Activated T-helper 2 cell treated with anti-CD3 and anti-CD28 coated beads, Interferon-gamma antibody, Interleukin-2, Interleukin-4, amounts not matched to agents 10 μg/mL and 5 μg/mL and 100 μg/mL, durations not matched to agents 14 hours and 24 hours and 36 hours (primary cell): ENCODE data around the gene SLC2A4. TPM values are rescaled to one million over a fixed set of nuclear protein-coding genes. Genes with fewer than 3 reads are reported as not detected.

Experiments used
- DNase-seq: peaks from one replicate; pipeline ENCODE4 v3.0.0; 2021; ENCODE audit warnings: low spot score
- H3K27ac Mint-ChIP-seq: one replicate; pipeline ENCODE4 v1.8.0; 2021; ENCODE audit warnings: mixed read lengths
- H3K27me3 Mint-ChIP-seq: one replicate; pipeline ENCODE4 v1.8.0; 2021; ENCODE audit warnings: low read depth, mixed read lengths
- H3K36me3 Mint-ChIP-seq: one replicate; pipeline ENCODE4 v1.8.0; 2021; ENCODE audit warnings: low read depth, mixed read lengths
- H3K4me1 Mint-ChIP-seq: one replicate; pipeline ENCODE4 v1.8.0; 2021; ENCODE audit warnings: low read depth, mixed read lengths
- H3K4me3 Mint-ChIP-seq: one replicate; pipeline ENCODE4 v1.8.0; 2021; ENCODE audit warnings: low read depth, mild to moderate bottlenecking, moderate library complexity, mixed read lengths
- H3K9me3 Mint-ChIP-seq: one replicate; pipeline ENCODE4 v1.8.0; 2021; ENCODE audit warnings: mixed read lengths
- intact Hi-C: fragments of 100-400 bp; cut with micrococcal nuclease; formaldehyde crosslinking; loops from one replicate; pipeline ENCODE4 v1.15.1; 2023
- total RNA-seq: library from RNA; stranded (reverse); gene quantifications from 2 replicates; pipeline ENCODE4 v1.2.3, GENCODE V29; 2022

SLC2A4 gene
- total RNA-seq, 1 donor from 2014 or later: 0.25 TPM

DNA sequence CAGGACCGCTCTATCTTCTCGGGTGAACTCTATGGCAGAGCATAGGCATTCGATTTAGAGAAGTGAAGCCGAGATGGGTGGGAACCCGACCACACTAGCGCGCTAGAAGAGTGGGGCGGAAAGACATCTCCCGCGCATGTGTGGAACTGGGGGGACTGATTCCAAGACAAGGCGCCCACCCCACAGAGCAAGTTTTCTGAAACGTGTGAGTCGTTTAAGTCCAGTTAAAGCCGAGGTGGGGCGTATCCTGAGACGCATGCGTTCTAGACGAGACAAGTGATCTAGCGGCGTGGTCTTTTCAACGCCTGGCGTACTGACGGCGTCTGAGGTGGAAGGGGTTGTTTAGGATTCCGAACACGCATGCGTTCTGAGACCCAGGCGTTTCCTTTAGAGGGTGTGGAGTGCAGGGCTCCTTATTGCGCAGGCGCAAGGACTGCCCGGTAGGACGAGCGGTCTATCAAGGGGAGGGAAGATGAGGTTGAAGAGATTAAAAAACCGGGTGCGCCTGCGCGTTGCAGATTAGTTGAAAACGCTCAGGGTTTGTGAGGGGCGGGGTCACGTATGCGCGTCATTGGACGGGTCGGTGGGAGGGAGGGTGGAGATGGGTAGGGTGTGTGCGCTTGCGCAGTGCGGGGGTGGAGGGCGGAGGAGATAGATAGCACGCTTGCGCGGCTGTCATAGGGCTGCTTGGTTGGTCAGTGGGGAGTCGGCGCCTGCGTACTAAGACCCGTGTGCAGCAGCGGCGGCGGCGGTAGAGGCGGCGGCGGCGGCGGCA, 25.6 kb downstream of the SLC2A4 start, which contains the start of gene EIF5A:
EIF5A (plus strand) TSS at position 718 of the 775 bp plus-strand sequence. CDS start 2,008 bp downstream, outside the sequence.
- H3K4me3 Mint-ChIP-seq: peak within 1 kb of the TSS; percentile 94
- peaks cover 36% of the 10 kb centered on the region for H3K36me3 Mint-ChIP-seq
- intact Hi-C loops: loop anchor here (1.0 to 5.0 kb wide), 8 partner anchors 13 to 380 kb away; partner anchors contain the start of genes ELP5, FGF11, GABARAP and NEURL4
- no peaks in the 10 kb centered on the region for H3K9me3 Mint-ChIP-seq
- H3K27me3 Mint-ChIP-seq: peaks cover under 1% of the 10 kb centered on the region
- H3K27ac Mint-ChIP-seq: peak within 1 kb of the TSS; percentile 97
- peak; percentile 99 for DNase-seq
- peaks cover 32% of the 10 kb centered on the region for H3K4me1 Mint-ChIP-seq

DNA sequence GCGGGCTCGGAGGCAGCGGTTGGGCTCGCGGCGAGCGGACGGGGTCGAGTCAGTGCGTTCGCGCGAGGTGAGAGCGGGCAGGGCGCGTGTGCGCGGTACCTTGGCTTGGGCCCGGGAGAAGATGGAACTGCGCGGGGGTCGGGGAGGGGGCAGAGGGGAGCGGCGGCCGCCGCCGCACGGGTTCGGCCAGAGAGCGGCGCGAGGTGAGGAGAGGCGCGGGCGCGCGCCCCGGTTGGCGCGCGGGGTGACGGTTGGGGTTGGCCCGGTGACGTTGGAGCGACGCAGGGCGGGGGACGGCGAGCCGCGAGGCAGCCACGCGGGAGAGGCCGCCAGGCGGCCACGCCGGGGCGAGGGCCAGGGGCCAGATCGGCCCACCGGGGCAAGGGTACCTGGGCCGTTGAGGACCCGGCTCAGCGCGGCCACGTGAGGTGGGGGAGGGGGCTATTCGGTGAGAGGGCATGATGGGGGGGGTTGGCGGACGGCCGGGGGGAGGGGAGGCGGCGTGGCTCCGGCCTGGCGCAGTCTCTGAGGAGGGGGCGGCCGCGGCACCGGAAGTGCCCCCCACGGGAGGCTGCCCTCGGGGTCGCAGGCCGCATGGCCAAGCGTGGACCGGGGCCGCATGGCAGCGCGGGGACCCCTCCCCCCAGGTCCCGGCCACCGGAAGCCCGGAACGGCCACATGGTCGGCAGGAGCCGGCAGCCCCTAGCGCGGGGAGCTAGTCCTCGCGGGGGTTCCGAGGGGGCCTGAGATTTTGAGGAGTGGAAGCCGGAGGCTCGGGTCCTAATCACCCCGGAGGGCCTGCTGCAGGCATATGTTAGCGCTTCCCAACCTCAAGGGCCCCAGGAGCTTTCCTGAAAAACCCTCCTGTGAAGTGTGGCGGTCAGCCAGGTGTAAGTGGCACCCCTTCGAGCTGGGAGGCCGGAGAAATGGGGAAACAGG, 26.4 kb downstream of the SLC2A4 start:
- intact Hi-C loops: loop anchor here (1.0 to 5.0 kb wide), 9 partner anchors 14 to 379 kb away; partner anchors contain the start of genes ELP5, FGF11, GABARAP and NEURL4
- H3K27ac Mint-ChIP-seq: peak overlapping the region; percentile 97
- peak overlapping the region; percentile 94 for H3K4me3 Mint-ChIP-seq
- peaks cover 45% of the 10 kb centered on the region for H3K36me3 Mint-ChIP-seq
- H3K4me1 Mint-ChIP-seq: peaks cover 38% of the 10 kb centered on the region
- no peaks in the 10 kb centered on the region for H3K9me3 Mint-ChIP-seq
- DNase-seq: peak; percentile 47
- no peaks in the 10 kb centered on the region for H3K27me3 Mint-ChIP-seq

DNA sequence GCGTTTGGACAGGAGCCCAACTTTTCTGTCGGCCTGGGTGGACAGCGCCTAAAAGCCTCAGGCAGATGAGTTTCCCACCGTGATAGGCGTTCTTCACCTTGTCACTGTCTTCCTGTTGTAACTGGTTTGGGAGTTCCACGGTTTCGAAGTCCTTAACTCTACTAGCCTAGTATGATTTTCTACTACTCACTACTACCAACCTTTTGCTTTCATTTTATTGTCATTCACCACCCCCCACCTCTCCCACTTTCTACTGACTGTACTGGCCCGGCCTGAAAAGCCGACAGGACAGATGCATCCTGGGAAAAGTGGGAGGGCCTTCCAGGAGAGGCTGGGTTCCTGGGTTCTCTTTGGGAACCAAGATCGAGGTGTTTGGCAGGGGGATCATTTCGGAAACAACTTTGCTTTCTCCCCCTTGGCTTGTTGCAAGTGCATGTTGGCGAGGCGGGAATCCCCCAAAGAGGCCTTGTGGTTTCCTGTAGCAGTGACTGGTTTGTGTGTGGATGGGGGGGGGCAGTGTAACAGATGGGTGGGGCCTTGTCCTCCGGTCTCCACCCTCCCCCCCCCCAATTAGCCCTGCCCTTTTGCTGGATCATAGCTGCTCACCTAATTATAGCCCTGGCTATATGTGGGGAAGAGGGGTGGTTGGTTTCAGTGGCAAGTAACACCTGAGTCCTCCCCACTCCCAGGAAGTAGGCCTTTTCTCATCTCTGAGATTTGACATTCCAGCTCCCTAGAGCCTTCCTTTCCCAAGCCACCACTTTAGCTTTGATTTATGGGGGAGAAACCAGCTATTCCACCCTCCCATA, 27.3 kb downstream of the SLC2A4 start:
- H3K4me3 Mint-ChIP-seq: peak overlapping the region; percentile 94
- no peaks in the 10 kb centered on the region for H3K9me3 Mint-ChIP-seq
- peaks cover 46% of the 10 kb centered on the region for H3K4me1 Mint-ChIP-seq
- intact Hi-C loops: loop anchor here (1.0 to 5.0 kb wide), 3 partner anchors 128 to 263 kb away; partner anchors contain the start of genes FGF11, POLR2A and TMEM102
- no peaks in the 10 kb centered on the region for H3K27me3 Mint-ChIP-seq
- peak; percentile 80 for DNase-seq
- H3K27ac Mint-ChIP-seq: peak overlapping the region; percentile 95
- H3K36me3 Mint-ChIP-seq: peaks cover 54% of the 10 kb centered on the region

DNA sequence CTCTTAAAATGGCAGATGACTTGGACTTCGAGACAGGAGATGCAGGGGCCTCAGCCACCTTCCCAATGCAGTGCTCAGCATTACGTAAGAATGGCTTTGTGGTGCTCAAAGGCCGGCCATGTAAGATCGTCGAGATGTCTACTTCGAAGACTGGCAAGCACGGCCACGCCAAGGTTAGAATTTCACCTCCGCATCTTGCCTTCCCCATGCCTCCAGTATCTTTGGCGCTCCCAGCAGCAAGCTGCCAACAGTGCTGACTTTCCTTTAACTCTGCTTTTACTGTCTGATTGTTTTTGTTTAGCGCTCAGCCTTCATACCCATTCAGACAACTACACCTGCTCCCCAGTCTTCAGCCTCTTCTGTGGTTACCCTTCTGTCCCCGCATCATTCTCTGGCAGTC, 28.1 kb downstream of the SLC2A4 start:
- H3K4me1 Mint-ChIP-seq: peaks cover 53% of the 10 kb centered on the region

DNA sequence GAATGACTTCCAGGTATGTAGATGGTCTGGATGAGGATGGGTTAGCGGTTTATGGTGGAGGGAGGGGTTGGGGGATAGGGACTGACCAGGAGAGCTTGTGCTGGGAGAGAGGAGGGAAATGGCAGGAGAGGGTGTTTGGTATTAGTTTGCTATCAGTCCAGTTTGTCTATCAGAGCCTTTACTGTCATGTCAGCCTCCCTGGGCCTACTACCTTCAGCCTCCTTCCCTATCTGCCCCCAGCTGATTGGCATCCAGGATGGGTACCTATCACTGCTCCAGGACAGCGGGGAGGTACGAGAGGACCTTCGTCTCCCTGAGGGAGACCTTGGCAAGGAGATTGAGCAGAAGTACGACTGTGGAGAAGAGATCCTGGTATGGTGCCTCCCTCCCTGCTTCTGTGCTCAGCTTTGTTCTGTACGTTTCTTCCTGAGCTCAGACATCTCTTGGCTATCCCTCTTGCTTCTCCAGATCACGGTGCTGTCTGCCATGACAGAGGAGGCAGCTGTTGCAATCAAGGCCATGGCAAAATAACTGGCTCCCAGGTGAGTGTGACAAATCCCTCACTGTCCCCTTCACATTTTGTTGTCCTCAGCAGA, 29.7 kb downstream of the SLC2A4 start:
- H3K36me3 Mint-ChIP-seq: peaks cover 65% of the 10 kb centered on the region
- intact Hi-C loops: no loop called here
- peaks cover 51% of the 10 kb centered on the region for H3K4me1 Mint-ChIP-seq
- peak overlapping the region; percentile 94 for H3K4me3 Mint-ChIP-seq
- no peak for DNase-seq
- H3K27me3 Mint-ChIP-seq: no peaks in the 10 kb centered on the region
- peak overlapping the region; percentile 69 for H3K27ac Mint-ChIP-seq
- no peaks in the 10 kb centered on the region for H3K9me3 Mint-ChIP-seq

More for the DNA sequence above, 28.1 kb downstream of the SLC2A4 start:
- H3K4me3 Mint-ChIP-seq: peak overlapping the region; percentile 94
- H3K27me3 Mint-ChIP-seq: no peaks in the 10 kb centered on the region
- no peaks in the 10 kb centered on the region for H3K9me3 Mint-ChIP-seq
- peaks cover 61% of the 10 kb centered on the region for H3K36me3 Mint-ChIP-seq
- intact Hi-C loops: loop anchor here (5.0 kb wide), 2 partner anchors 128 to 263 kb away; partner anchors contain the start of genes FGF11 and TMEM102
- no peak for DNase-seq
- peak overlapping the region; percentile 95 for H3K27ac Mint-ChIP-seq

DNA sequence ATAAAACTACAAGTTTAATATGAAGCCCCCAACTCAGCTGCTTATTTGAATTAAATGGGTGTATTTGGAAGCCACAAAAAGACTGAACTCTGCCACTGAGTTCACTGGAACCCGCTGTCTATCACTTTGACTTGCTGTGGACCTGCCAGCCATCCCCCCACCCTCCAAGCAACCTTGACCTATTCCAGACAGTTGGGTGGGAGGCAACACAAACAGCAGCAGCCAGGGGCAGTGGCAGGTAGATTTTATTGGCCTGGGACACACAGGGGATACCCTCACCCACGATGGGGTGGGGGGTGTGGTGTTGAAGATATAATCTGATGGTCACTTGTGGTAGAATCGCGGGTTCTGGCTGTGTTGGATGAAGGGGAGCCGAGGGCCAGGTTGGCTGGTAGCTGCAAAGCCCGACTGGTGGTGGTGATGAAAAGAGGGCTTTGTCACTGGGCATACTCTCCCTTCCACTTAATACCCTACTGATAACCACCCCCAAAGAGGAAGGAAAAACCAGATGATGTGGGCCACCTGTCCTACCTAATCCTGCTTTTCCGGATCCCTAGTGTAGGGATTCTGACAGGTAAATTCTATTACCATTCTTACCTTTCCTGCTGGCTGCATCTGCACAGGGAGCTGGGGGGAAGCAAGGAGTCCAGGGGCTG, 31.0 kb downstream of the SLC2A4 start:
- DNase-seq: no peak
- no peaks in the 10 kb centered on the region for H3K27me3 Mint-ChIP-seq
- intact Hi-C loops: no loop called here
- no peak overlapping the region for H3K27ac Mint-ChIP-seq
- H3K4me1 Mint-ChIP-seq: peaks cover 51% of the 10 kb centered on the region
- no peaks in the 10 kb centered on the region for H3K9me3 Mint-ChIP-seq
- H3K4me3 Mint-ChIP-seq: peak overlapping the region; percentile 42
- peaks cover 73% of the 10 kb centered on the region for H3K36me3 Mint-ChIP-seq

DNA sequence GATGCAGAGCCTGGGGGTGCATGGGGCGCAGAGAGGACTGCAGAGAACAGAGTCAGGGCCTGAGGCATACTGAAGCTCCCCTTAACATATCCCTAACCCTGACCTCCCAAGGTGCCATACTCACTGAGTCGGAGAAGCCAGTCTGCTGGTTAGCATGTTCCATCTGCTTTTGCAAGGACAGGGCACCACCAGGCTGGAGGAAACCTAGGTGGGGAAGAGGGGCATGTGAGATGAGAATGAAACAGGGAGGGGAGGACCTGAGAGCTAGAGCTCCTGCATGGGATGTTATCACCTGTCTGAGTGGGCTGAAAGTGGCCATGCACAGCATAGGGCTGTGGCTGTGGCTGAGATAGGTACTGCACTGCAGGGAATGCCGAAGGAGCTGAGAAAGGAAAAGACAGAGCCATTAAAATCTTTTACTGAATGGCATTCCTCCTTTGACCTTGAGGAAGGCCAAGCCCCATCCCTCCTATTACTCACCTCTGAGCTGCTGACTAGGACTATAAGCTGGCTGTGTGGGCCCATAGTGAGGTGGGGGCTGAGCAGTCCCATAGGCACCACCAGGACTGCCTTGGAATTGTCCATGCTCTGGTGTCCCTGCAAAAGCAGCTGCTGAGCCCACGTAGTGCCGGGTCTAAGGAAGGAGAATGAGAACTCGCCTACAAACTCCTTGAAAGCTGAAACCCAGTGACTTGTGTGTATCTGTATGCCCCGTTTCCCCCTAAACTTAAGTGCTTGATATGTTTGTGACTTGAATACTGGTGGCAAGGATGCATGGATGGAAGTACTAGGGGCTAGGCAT, 31.8 kb downstream of the SLC2A4 start:
- H3K4me3 Mint-ChIP-seq: peak overlapping the region; percentile 81
- intact Hi-C loops: no loop called here
- DNase-seq: no peak
- H3K4me1 Mint-ChIP-seq: peaks cover 51% of the 10 kb centered on the region
- H3K9me3 Mint-ChIP-seq: no peaks in the 10 kb centered on the region
- peak overlapping the region; percentile 59 for H3K27ac Mint-ChIP-seq
- peaks cover 78% of the 10 kb centered on the region for H3K36me3 Mint-ChIP-seq
- no peaks in the 10 kb centered on the region for H3K27me3 Mint-ChIP-seq

DNA sequence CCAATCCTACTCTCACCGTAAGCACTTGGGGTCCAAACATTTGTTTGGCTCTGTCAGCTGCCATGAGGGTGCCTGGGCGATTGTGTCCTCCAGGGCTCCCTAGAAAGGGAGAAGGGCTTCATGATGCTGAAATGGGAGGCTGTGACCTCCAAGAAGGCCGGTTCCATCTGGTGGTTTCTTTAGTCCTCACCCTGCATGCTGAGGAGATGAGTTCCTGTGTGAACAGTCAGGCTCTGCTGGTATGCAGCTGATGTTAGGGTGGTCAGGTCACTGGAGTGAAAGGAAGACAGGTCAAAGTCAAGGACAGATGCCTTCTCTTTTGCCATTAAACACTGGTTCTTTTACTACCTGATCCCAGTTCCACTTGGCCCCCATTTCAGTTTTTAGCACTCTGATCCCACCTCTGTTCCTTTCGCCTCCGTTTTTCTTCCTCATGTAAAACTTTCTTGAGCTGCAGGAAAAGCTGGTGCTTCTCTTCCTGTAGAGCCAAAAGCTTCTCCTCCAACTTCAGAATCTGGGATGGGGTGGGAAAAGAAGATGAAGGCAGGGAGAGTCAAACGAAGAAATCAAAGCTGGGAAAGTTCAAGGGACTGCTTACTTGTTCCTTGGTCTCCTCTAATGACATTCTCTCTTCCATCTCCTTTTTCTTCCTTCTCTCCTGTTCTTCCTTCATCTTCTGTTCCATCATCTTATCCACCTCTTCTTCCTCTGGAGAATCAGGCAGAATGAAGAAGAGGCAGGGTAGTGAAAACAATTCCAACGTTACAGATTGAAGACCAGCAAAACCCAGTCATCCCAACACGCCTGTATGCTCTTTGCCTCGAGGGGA, 32.6 kb downstream of the SLC2A4 start:
- Mint-ChIP-seq H3K27me3 (no peaks in the 10 kb centered on the region), H3K4me3 (peak overlapping the region; percentile 81), H3K36me3 (peaks cover 77% of the 10 kb centered on the region), H3K27ac (peak overlapping the region; percentile 65), H3K9me3 (no peaks in the 10 kb centered on the region), H3K4me1 (peaks cover 48% of the 10 kb centered on the region)
- intact Hi-C loops: loop anchor here (2.0 kb wide), 1 partner anchor 171 kb away; the partner anchor contains the start of gene POLR2A
- no peak for DNase-seq

DNA sequence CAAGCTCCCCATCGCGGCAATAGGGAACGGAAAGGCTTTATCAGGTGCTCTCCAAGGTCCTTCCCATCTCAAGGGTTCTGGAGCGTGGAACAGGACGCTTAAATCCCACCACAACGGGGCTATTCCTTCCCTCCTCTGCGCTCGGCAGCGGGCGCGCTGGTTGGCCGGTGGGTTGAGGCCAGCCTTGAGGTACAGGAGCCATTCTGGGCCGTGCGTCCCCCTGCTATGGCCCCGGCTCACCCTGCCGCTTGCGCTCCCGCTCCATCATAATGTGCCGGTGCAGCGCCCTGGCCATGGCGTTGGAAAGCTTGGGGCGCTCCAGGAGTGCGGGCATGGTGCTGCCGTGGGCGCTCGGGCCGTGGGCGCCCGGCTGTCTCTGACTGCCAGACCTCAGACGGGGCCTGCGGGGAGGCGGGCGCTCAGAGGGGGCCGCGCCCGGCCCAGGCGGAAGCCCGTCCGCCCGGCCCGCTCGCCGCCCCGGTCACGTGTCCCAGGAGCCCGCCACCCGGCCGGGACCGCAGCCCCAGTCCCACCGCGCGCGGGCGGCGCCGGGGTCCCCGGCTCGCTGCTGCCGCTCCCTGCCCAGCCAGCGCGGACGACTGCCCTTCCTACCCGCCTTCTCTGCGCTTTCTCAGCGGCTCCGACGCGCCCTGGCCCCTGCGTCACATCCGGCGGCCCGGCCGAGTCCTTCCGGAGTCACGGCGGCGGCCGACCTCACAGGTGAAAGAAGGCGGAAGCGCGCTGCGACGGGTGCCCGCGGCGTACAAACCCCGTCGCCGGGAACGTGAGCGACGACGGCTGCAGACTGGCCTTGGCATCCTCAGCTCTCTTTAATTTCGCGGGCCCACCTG, 33.4 kb downstream of the SLC2A4 start, which contains the start of gene GPS2:
GPS2 (minus strand) TSS at position 642 of the 851 bp plus-strand sequence; CDS start at position 334, 308 bp downstream.
- no peaks in the 10 kb centered on the region for H3K27me3 Mint-ChIP-seq
- peaks cover 69% of the 10 kb centered on the region for H3K36me3 Mint-ChIP-seq
- no peaks in the 10 kb centered on the region for H3K9me3 Mint-ChIP-seq
- intact Hi-C loops: loop anchor here (1.0 to 2.0 kb wide), 2 partner anchors 14 to 170 kb away; partner anchors contain the start of genes NEURL4 and POLR2A
- DNase-seq: peak; percentile 91
- H3K4me3 Mint-ChIP-seq: peak within 1 kb of the TSS; percentile 91
- peak within 1 kb of the TSS; percentile 91 for H3K27ac Mint-ChIP-seq
- peaks cover 39% of the 10 kb centered on the region for H3K4me1 Mint-ChIP-seq
